ENCODE results near the gene ERN1.

- TF ChIP-seq CTCF (IDR thresholded peaks at IDR 0.05) (no peak), POLR2A (IDR thresholded peaks at IDR 0.05) (no peak), POLR2AphosphoS5 (IDR thresholded peaks at IDR 0.05) (no peak), EP300 (IDR thresholded peaks at IDR 0.05) (no peak)
Observed at GRCh38 chr17:64081802-64082799, 47.8 kb downstream of the ERN1 start.
